Measurements from ENCODE around the gene CEPT1.

CEPT1 gene

DNA sequence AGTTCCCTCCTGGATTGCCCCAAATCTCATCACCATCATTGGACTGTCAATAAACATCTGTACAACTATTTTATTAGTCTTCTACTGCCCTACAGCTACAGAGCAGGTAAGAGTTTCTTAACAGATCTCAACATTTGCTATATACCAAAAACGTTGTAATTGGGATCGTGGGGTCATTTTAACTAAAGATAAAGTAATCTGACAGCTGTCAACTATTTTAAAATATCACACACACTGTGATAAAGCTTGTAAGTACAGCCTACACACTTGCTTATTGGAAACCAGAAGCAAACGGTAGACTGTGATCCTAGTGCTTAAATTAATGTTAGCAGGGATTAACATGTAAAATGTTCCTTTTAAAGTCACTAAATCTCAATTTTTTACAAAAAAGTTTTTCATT is 7.9 kb downstream of the CEPT1 start:
- no peak for DNase-seq

DNA sequence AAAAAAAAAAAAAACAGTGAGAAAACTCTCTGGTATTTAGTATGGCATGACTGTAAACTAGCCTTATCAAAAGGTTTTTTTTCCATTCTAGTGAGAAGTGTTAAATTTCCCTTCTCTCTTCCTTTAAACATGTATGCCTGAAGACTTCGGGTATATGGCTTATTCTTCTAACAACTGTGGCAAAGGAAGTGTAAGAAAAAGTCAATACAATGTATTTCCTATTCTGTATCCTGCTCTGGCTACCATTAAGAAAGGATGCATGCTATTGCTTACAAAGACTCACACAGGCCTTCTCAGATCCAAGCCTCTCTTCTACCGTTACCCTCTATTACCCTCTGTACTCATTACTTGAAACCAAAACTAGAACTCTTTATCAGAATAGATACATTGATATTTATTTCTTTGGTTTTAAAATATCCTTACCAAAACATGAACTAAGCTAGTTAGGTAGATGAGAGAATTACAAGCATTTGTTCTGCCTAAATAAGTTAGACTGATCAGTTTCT is 8.4 kb downstream of the CEPT1 start:
- DNase-seq: no peak

DNA sequence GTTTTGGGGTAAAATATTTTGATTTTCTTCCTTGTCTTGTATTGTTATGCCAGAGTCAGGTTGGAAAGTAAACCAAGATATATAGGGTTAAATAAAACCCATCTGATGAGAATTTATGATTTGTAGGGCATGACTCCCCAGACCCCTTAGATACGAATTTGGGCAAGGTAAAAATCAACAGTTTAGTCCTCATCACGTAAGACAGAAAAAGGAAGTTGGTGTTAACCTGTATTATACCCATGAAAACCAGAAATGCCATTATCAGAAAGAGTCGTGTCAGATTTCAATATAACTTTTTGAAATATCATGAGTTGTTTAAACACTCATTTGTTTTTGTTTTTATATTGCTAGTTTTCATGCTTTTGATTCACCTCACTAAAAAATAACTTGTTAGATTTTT is 11.8 kb downstream of the CEPT1 start:
- DNase-seq: no peak

DNA sequence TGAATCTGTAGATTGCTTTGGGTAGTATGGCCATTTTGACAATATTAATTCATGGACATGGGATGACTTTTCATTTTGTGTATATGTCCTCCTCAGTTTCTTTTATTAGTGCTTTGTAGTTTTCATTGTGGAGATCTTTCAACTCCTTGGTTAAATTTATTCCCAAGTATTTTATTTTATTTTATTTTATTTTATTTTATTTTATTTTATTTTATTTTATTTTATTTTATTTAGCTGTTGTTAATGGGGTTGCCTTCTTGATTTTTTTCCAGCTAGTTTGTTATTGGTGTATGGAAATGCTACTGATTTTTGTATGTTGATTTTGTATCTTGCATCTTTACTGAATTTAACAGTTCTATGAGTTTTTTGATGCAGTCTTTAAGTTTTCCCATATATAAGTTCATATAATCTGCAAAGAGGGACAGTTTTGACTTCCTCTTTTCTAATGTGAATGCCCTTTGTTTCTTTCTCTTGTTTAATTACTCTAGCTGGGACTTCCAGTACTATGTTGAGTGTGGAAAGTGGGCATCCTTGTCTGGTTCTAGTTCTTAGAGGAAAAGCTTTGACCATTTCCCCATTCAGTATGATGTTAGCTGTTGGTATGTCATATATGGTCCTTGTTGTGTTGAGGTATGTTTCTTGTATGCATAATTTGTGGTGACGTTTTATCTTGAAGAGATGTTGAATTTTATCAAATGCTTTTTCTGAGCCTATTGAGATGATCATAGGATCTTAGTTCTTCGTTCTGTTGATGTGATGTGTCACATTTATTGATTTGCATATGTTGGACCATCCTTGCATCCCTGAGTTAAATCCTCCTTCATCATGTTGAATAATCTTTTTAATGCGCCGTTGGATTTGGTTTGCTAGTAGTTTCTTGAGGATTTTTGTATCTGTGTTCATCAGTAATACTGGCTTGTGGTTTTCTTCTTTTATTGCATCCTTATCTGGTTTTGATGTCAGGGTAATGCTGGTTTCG is 14.3 kb downstream of the CEPT1 start:
- DNase-seq: no peak

DNA sequence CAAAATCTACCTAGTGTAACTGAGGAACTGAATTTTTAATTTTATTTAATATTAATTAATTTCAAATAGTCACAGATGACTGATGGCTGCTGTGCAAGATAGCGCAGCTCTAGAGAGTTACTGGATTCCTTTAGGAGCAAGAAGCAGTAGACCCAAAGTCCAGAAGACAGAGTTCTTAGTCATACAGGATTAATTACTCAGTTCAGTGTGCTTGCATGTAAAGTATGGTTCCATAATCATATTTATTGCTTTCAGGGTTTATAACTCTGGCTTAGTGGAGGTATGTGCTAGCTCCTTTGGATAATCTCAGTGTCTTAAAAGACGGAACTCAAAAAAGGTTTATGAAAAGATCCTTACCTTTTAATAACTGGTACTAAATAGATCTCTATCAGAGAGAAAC is 17.4 kb downstream of the CEPT1 start:
- DNase-seq: no peak

DNA sequence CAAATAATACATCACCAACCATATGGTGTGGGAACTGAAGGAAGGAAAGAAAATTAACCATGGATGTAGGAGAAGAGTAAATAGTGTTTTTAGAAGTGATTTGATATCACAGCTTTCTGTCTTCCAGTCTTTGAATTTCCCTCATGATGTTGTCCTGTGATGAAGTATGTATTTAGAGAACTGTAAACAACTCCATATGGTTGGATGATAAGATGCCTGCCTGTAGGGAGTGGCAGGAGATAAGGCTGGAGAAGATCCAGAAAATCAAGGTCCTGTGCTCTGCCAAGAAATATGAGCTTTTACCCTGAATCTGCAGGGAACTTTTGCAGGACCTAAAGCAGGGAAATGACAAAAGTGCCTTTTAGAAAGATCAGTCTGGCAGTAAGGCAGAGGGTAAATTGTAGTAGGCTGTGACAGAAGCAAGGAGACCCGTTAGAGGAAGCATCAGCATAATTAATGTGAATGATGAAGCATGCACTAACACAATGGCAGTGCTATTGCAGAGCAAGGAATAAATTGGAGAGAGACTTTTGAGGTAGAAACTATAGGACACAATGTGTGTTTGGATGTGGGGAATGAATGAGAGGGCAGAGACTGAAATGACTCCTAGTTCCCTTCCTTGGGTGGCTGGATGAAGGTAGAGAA is 21.9 kb downstream of the CEPT1 start:
- no peak for DNase-seq

DNA sequence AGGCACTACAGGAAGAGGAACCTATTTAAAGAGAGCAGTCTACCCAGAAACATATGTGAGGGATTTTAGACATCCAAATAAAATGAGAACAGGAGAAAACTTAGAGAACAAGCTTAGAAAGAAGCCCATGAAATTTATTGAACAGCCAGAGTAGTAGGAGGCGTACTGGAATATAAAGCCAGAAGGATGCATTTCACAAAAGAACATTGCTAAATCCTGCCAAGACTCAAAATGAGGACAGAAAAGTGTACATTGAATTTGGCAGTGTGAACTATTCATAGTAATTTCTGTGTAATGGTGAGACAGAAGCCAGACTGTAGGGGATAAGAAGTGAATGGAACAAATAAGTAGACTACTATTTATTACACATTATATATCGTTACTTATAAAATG is 22.5 kb downstream of the CEPT1 start:
- no peak for DNase-seq

DNA sequence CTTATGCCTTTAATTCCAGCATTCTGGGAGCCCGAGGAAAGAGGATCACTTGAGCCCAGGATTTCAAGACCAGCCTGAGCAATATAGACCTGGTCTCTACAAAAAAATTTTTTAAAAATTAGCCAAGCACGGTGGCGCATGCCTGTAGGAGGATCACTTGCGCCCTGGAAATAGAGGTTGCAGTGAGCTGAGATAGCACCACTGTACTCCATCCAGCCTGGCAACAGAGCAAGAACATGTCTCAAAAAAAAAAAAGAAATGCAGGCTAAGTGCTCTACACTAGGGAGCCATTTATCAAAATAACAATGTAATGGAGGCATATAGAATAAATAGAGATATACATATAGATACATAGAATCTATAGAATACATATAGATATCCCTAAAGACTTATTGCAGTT is 23.3 kb downstream of the CEPT1 start:
- DNase-seq: no peak

DNA sequence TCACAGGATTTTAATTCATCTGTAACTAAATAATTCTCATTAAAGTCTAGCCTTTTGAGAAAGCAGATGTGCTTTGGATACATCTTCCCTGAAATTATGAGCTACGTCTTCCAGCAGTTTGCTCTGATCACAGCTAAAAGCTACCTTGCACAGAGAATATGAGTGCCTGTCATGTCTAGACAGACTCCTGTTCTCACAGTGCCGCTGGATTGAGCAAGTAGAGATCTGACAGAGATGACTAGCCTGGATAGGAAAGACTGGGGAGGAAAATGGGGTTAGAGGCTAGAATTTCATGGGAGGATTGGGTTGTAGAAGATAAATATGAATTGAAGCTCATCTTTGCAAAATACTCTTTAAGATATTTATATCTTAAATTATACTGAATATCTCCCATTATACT is 24.1 kb downstream of the CEPT1 start:
- no peak for DNase-seq

DNA sequence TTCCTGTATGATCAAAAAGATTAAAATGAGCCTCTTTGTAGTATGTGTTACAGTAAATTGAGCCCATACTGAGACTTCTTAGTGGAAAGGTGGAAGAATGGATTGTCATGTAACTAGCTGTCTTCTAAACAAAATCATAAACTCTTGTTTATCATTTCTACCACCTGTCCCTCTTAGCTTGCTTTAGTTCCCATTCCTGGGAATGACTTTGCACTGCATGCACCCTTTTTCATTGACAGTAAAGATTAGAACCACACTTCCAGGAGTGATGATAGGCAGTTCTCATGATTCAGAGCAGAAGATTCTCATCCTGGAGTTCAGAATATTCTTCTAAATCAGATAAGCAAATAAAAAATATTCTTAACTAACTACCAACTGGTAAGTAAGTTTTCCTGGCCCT is 32.4 kb downstream of the CEPT1 start:
- DNase-seq: no peak

DNA sequence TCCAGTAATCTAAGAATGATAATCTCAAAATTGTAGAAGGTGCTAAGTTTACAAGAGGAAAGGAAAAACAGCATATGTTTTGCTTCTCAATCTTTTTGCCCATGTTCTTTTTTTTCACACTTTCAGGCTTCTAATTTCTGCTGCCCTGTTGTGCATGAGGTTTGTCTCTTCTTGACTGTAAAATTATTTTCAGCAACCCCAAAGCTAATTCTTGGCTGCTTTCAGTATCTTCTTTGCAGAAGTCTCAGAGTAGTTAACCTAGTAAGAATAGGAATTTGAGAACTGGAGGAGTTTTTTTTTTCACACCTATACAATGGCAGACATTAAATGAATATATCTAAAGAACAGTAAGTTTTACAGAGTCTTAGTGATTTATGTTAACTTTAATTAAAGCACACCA is 34.0 kb downstream of the CEPT1 start:
- no peak for DNase-seq

DNA sequence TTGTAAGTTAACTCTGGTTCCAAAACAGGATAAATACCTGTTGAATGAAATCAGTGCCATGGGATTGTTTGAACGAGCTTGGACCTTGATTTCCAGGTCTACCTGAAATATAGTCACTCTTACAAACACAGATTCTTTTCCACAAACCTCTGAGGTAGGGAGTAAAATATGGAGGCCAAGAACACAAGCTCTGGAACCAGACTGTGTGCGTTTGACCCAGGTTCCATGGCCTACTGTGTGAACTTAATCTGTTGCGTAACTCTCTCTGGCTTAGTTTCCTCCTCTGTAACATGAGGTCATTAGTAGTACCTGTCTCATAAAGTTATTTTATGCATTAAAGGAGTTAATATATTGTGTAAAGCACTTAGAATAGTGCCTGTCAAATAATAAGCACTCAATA is 35.3 kb downstream of the CEPT1 start:
- no peak for DNase-seq

DNA sequence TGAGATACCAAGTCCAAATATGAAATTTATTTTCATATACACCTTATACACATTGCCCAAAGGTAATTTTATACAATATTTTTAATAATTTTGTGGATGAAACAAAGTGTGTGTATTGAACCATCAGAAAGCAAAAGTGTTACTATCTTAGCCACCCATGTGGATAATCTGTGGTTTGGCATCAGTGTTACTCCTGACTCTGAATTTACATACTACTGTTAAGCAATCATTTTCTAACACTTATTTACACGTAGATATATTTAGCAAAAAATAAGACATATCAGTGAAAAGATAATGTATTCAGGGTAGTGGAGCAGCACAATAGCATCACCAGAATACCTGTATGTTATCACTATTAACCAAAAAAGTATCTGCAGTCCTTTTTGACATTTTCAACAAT is 36.7 kb downstream of the CEPT1 start:
- DNase-seq: no peak

DNA sequence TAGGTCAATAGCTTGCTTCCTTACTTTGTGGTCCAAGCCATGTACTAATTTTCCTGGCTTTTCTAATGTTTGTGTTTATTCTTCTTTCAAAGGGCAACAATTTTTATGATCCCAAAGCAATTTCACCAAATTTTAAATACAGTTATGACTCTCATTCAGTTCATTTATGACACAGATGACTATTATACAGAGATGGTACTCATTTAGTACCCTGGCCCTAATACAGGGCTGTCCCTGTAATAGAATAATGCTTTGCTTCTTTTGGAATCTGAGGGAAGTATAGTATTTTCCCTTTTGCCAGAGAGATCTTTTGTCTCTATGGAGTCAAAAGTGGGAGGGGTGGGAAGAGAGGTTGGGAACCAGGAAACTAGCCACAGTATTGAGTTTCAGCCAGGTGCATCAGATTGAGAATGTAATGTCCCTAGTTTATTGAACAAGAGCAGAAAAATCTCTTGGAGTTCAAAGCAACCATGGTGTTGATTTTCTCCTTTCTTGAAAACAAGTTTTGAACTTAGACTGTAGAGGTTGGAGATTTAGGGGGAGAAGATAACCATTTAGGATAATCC is 40.0 kb downstream of the CEPT1 start:
- DNase-seq: no peak

DNA sequence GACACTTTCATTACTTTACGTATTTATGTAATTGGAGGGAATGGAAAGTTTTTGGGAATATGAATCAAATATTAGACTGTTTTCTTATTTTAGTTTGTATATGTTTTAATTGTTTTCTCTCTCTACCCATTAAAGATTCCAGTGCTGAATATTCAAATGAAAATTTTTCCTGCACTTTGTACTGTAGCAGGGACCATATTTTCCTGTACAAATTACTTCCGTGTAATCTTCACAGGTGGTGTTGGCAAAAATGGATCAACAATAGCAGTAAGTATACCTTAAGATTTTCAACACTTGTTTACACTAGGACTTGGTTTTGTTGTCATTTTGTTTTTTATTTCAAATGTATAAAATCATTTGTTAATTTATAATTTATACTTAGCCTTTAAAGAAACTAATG is 42.0 kb downstream of the CEPT1 start:
- no peak for DNase-seq

DNA sequence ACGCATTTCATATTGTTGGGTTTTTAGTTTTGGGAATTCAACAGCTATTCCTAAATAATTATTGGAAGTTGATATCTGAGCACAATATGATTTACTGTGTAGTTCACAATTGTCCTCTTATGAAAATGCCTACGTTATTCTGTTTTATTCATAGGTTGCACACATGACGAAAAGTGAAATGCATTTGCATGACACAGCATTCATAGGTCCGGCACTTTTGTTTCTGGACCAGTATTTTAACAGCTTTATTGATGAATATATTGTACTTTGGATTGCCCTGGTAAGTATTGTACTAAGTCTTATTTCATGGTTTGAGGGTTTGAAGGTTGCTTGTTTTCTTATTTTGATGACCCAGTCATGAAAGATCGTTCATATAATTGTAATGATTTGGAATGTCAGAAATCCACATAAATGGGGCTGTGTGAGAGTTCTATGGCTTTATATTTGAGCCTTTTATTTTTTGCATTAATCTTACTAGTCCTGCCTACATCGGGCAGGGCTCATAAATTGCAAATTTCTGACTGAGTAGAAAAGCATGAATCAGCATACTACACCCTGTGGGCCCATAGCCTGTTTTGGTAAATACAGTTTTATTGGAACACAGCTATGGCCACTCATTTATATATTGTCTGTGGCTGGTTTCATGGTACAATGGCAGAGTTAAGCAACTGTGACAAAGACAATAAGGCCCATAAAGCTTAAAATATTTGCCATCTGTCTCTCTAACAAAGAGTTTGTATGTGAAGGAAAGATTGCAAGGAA is 43.5 kb downstream of the CEPT1 start:
- DNase-seq: no peak

DNA sequence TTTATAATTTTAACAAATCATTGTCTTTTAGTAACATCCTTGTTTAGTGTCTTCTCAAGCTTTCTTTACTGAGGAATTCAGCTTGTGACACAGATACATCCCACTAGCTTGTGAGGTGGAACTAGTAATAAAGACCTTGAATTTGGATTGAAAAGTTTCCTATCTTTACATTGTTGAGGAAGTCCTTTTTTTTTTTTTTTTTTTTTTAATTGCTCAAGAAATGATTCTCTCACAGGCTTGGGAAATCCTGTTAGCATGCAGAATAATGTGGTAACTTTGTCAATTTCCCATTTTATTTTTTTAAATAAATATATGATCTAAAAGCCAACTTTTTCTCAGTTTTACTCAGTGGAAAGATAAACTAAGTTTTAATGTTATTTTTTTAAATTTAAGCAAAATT is 44.6 kb downstream of the CEPT1 start:
- DNase-seq: no peak

DNA sequence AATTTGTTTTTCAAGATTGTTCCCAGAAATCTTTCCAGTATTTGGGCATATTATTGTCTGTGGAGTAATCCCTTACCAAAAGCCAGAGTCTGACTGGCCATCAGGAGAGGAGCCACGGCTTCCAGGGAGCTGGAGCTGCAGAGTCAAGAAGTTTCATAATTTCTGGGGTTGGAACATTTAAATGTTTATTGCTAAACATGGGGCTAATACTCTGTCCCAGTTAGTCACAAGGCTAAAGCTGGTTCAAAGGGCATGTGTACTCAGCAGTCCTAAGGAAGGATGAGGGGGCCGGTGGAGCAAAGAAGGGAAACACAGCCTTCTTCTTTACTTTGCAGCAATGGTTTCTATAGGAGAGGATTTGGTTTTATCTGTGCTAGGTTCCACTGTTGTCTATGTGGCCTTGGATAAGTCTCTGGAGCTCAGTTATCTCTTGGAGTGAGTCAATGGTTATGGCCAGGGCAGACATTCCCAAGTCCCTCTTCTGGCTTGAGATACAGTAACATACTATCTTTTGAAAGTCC is 51.0 kb downstream of the CEPT1 start:
- DNase-seq: no peak

DNA sequence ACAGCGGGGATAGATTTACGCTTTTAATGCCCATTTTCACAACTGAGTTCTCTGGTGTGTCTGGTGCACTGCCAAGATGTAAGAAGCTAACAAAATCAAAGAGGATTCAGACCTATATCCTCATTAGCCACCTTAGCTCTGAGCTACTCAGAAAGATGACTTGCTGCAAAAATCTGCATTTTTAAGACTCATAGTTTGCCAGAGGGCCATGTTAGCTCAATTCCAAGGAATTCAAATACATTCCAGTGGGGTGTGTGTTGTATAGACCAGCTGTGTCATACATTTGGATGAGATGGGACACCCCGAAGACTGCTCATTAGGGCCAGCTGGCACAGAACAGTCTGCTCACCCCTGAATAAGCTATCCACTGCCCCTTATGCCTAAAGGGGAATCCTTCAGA is 51.5 kb downstream of the CEPT1 start:
- no peak for DNase-seq

DNA sequence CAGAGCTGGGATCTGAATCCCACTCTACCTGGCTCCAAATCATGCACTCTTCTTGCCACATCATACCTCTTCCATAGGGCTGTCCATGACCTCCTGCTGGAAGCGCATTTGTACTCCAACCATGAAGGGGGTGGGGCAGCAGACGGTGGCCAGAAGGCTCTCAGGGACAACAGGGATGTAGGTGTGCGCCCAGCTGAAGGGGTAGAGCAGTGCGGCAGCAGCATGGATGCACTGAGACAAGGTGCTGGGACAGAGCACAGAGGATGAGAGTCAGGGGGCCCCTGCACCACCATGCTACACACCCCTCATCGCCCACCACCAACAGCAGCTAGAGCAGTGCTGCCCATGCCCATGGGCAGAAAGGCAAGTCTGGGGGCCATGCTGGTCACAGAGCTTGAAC is 52.1 kb downstream of the CEPT1 start:
- no peak for DNase-seq

DNA sequence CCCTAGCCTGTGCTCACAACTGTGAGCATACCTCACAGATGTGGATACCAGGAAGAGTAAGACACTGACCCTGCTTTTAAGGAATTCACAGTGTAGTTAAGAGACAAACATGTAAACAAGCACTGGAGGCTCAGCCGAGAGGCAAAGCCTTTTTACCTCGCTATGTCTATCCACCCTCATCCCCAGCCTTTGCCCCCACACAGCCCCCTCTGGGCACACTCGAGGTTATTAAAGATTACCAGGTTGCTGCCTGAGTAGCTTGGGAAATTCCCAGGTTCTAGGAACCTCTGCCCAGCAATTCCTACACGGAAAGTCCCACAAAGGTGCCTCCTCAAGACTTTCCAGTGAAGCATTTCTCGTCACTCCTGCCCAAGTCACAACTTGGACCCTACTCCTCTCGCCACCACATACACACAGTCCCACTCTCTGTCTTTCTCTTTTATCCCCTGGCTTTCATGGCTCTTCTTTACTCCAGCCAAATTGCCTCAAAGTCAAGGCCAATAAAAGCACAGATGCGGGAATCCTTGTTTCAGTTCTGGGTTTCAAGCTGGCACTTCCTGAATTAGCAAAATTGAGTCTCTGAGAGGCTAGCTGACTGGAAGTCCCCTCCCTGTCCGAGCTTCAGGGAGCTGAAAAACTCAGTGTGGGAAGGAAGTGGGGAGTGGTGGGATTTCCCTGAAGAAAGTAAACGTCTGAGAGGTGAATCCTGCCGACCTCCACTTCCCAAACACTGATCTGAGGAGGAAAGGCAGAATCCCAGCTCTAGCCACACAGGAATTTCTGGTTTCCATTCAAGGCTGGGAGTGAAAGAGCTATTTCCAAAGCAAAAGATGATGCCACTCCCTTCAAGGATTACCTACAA is 52.9 kb downstream of the CEPT1 start:
- peak; percentile 42 for DNase-seq
